Effector memory CD8-positive, alpha-beta T cell (primary cell): ENCODE results near the gene CCNL2.

Source experiments
- ATAC-seq: fragments of 150-1000 bp; cut with Tn5 transposase; replicated peaks from 2 replicates; pipeline ENCODE4 v1.10.0; 2021; ENCODE audit warnings: mild to moderate bottlenecking, moderate library complexity
- DNase-seq, 3 experiments: peaks; one replicate each; pipeline ENCODE4 v3.0.0; 2021
- H3K27ac Mint-ChIP-seq, 2 donors: one replicate each; pipeline ENCODE4 v1.8.0; 2022; ENCODE audit warnings: mild to moderate bottlenecking in 2 of 2, mixed read lengths in 2 of 2, moderate library complexity in 2 of 2
- H3K27me3 Mint-ChIP-seq, 2 donors: one replicate each; pipeline ENCODE4 v1.8.0; 2022; ENCODE audit warnings: mixed read lengths in 2 of 2
- H3K36me3 Mint-ChIP-seq: one replicate; pipeline ENCODE4 v1.8.0; 2022; ENCODE audit warnings: mild to moderate bottlenecking, moderate library complexity, mixed read lengths; ENCODE audit not compliant: insufficient read depth
- H3K4me1 Mint-ChIP-seq, 2 donors: one replicate each; pipeline ENCODE4 v1.8.0; 2022; ENCODE audit warnings: low read depth in 2 of 2, mixed read lengths in 2 of 2
- H3K4me3 Mint-ChIP-seq, 2 donors: one replicate each; pipeline ENCODE4 v1.8.0; 2022; ENCODE audit warnings: mild to moderate bottlenecking in 2 of 2, mixed read lengths in 2 of 2, moderate library complexity in 2 of 2
- H3K9me3 Mint-ChIP-seq, 2 donors: one replicate each; pipeline ENCODE4 v1.8.0; 2022; ENCODE audit warnings: mixed read lengths in 2 of 2

Gene CCNL2

DNA sequence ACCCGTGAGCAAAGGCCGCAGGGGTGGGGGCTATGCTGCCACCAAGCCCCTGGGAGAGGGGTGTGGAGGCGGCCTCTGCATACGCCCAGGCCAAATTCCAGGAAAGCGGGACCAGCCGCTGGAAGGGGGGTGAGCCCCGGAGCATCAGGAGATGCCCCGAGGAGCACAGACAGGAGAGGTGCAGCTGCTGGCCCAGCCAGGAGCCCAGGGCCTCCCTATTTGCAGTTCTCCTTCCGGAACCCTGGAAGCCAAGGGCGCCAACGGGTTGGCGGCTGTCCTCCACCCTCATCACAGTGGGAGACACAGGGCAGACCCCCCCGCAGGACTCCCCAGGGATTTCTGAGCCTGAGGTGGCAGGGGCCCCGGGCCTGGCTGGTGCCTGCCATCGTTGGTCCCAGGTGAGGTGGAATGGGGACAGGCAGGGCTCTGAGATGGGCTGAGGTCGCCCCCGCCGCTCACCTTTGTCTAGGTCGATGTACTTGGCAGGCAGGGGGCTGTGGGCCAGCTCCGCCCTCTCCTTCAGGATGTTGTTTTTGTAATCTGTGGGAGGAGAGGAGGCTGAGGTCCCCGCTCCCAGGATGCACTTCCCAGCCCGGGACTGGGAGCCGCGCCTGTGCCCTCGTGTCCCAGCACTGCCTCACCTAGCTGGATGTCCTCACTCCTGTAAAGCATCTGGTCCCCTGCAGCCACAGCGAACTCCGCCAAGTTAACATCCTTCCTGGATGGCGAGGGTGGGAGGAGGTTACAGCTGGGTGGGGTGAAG lies 45.6 kb downstream of the CCNL2 start:
- ATAC-seq (no peak), DNase-seq (no peak)
- Mint-ChIP-seq H3K4me1 (peaks cover 0 to 3% of the 10 kb centered on the region in 2 donors), H3K4me3 (peak overlapping the region; percentile 20 to 63), H3K9me3 (no peaks in the 10 kb centered on the region), H3K27me3 (peaks cover 18 to 47% of the 10 kb centered on the region in 2 donors), H3K27ac (no peak overlapping the region), H3K36me3 (peaks cover 9% of the 10 kb centered on the region)

DNA sequence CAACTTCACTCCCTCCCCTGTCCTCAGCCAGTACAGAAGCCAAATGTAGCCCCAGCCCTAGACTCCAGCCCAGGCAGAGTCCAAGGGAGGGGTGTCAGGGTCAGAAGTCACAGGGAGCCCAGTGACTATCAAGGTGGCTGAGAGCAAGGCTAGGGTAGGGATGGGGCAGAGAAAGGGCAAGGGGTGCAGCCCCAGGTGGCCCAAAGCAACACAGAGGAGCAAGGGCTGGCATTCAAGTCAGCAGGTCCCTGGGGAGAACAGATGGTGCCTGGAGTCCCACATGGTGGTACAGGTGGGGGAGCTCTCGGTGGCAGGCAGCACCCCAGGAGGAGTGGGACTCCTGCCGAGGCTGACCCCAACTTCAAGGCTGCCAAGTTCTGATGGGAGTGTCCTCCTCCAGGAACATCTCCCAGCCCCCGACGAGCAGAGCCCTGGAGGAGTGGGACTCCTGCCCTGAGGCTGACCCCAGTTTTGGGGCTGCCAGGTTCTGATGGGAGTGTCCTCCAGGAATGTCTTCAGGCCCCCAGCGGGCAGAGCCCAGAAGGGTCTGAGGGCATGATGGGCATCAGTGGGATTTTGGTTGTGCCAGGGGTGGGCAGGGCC lies 46.2 kb downstream of the CCNL2 start:
- Mint-ChIP-seq H3K36me3 (peaks cover 9% of the 10 kb centered on the region), H3K4me1 (peaks cover 0 to 3% of the 10 kb centered on the region in 2 donors), H3K27ac (no peak overlapping the region), H3K9me3 (no peaks in the 10 kb centered on the region), H3K4me3 (peak overlapping the region; percentile 57 to 66), H3K27me3 (peaks cover 11 to 40% of the 10 kb centered on the region in 2 donors)
- DNase-seq: no peak
- ATAC-seq: no peak

GRCh38 chr1:1351511-1352427 lies 47.4 kb downstream of the CCNL2 start:
- DNase-seq (no peak), ATAC-seq (no peak)
- Mint-ChIP-seq H3K27ac (peak overlapping the region in 1 of 2 donors; percentile 33), H3K27me3 (peaks cover 9 to 29% of the 10 kb centered on the region in 2 donors), H3K36me3 (peaks cover 9% of the 10 kb centered on the region), H3K4me3 (peak overlapping the region; percentile 57 to 66), H3K4me1 (peaks cover 6 to 10% of the 10 kb centered on the region in 2 donors), H3K9me3 (no peaks in the 10 kb centered on the region)

GRCh38 chr1:1349256-1350012 lies 49.7 kb downstream of the CCNL2 start, which contains the start of gene DVL1:
DVL1 (minus strand) TSS chr1:1349418; CDS start chr1:1349065, 353 bp downstream.
- DNase-seq (peak; percentile 64 to 75 (median 69)), ATAC-seq (peak; percentile 82)
- H3K27me3 Mint-ChIP-seq: peaks cover 9 to 26% of the 10 kb centered on the region in 2 donors
- peaks cover 8 to 13% of the 10 kb centered on the region in 2 donors for H3K4me1 Mint-ChIP-seq
- no peaks in the 10 kb centered on the region for H3K9me3 Mint-ChIP-seq
- peaks cover 9% of the 10 kb centered on the region for H3K36me3 Mint-ChIP-seq
- peak within 1 kb of the TSS in 1 of 2 donors; percentile 6 for H3K27ac Mint-ChIP-seq
- H3K4me3 Mint-ChIP-seq: peak within 1 kb of the TSS; percentile 63 to 71

DNA sequence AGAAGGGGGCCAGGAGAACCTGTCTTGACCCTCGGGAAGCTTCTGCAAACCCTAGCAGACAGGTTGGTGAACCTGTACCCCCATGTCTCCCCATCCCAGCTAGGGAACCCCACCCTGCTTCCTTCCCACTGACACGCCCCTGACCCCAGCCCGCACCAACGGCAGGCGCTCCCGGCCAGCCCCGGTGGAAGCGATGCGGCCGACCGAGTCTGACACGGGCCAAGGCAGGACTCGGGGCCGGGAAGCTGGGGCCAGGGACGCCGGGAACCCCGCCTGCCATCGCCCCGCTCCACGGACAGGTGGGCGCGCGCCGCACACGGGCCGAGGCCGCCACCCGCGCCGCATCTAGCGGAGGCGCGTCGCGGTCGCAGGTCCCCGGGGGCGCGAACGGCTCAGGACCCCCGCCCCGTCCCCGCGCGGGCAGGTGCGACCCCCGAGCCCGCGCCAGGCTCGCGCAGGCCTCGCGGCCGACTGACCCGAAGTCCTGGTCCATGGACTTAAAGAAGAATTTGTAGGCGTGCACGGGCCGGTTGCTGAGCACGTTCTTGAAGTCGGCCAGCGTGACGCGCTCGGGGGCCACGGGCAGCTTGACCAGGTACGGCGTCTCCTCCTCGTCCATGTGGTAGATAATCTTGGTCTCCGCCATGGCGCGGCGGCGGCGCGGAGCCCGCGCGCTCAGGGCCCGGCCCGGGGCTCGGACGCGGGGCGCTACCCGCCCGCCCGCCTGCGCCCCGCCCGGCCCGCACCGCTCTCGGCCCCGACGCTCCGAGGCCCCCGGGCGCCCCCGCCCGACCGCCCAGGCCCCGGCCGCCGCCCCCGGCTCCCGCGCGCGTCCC lies 50.5 kb downstream of the CCNL2 start:
- peak overlapping the region in 1 of 2 donors; percentile 6 for H3K27ac Mint-ChIP-seq
- peaks cover 9 to 19% of the 10 kb centered on the region in 2 donors for H3K27me3 Mint-ChIP-seq

DNA sequence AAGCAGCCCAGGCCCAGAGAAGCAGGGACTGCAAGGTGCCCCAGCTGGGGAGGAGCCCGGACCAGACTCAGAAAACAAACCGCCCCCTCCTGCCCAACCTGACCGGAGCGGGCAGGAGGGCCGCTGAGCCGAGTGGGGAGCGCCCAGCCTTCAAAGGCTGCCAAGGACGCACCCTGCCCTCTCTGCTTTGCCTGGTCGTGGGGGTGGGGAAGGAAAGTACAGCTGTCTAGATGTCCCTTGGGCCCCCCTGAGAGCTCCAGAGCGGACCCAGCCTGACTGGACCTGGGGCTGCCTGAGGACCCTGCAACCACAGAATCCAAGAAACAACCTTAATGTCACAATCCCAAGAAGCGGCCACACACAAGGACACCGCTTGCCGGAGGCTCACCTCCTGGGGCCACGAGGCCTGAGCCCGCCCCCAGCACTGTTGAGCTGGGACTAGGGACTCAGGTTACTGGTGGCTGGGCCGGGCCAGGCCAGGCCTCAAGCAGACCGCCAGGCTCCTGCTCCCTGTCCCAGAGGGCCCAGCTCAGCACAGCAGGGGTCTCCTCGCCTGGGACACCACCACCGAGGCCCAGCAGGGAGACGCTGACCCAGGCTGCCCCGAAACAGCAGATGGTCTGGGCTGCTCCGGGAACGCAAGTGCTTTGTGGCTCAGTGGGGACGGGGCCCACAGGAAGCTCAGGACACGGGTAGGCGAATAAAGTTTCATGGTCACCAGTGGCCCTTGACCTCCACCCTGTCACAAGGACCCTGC lies 51.3 kb downstream of the CCNL2 start:
- ATAC-seq (no peak), DNase-seq (no peak)
- peaks cover 8 to 18% of the 10 kb centered on the region in 2 donors for H3K4me1 Mint-ChIP-seq
- H3K4me3 Mint-ChIP-seq: peak overlapping the region; percentile 63 to 71
- H3K9me3 Mint-ChIP-seq: no peaks in the 10 kb centered on the region
- H3K27ac Mint-ChIP-seq: peak overlapping the region; percentile 35 to 76
- H3K27me3 Mint-ChIP-seq: peaks cover 7 to 11% of the 10 kb centered on the region in 2 donors
- H3K36me3 Mint-ChIP-seq: peaks cover 8% of the 10 kb centered on the region

More for the DNA sequence above, 50.5 kb downstream of the CCNL2 start:
- no peak for DNase-seq
- Mint-ChIP-seq H3K4me3 (peak overlapping the region; percentile 63 to 71), H3K4me1 (peaks cover 8 to 14% of the 10 kb centered on the region in 2 donors), H3K9me3 (no peaks in the 10 kb centered on the region), H3K36me3 (peaks cover 5% of the 10 kb centered on the region)
- peak; percentile 40 for ATAC-seq

DNA sequence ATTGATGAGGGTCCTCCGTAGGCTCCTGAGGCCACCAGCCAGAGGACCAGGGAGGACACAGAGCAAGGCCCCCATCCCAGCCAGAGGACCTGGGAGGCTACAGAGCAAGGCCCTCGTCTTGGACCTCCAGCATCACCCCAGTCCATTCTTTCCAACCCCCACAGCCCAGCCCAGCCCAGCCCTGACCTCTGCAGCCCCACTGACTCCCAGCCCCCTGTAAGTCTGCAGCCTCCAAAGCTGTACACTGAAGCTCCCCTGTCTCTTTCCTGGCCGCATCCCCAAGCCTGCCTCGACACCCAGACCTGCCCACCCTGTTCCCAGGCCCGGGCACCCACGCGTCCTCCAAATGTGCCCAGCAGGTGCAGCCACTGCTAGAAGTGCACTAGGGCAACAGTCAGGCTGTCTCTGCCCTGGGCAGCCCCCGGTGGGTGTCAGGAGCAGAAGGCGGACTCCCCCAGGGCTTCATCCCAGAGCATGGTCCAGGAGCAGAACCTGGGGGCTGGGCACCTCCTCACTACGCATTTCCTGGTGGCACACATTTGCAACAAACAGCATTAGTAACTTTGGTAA lies 52.0 kb downstream of the CCNL2 start:
- Mint-ChIP-seq H3K4me3 (peak overlapping the region; percentile 63 to 71), H3K27ac (peak overlapping the region; percentile 35 to 76), H3K4me1 (peaks cover 8 to 15% of the 10 kb centered on the region in 2 donors), H3K36me3 (peaks cover 5% of the 10 kb centered on the region), H3K27me3 (peaks cover 0 to 3% of the 10 kb centered on the region in 2 donors), H3K9me3 (no peaks in the 10 kb centered on the region)
- DNase-seq (no peak), ATAC-seq (no peak)

DNA sequence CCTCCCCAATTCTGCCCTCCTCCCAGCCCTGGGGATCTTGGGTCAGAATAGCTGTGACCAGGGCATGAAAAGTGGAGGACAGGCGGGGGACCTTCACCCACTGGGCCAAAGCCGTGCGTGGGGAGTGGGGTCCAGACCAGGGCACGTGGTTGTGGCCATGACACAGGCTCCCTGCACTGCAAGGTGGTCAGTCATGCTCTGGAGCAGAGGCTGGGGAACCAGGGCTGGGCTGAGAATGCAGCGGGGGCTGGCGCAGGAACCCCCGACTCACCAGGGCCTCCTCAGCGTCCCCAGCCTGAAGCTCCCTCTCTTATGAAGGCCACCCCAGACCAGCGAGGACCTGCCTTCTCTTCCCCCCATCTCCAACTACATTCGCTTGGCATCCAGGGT lies 52.6 kb downstream of the CCNL2 start:
- Mint-ChIP-seq H3K36me3 (peaks cover 4% of the 10 kb centered on the region), H3K27ac (no peak overlapping the region), H3K27me3 (no peaks in the 10 kb centered on the region), H3K9me3 (no peaks in the 10 kb centered on the region), H3K4me1 (peaks cover 8 to 15% of the 10 kb centered on the region in 2 donors), H3K4me3 (no peak overlapping the region)
- ATAC-seq (no peak), DNase-seq (no peak)

DNA sequence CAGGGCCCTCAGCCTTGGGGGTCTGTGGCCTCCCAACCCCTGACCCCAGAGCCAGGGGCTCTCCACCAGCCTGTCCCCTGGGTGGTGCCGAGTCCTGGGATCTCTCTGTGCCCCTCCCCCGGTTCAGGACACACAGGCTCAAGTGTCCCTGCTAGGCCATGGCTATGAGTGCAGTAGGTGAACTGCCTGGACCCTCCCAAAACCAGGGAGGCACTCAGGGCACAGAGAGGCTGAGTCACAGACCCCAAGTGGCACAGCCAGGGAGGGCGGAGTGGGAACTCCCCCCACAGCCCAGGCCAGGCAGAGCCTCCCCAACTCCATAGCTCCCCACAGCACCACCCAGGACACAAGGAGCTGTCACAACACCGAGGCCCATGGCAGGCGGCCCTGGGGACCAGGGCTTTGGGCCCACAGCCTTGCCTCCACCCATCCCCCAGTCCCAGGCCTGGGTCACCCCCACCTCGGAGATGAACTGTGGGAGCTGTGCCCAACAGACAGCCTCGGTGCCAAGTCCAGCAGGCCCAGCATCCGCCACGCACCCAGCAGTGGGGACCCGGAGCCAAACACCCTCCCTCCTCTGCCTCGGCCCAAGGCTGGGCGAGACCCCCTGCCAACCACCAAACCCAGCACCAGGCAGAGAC lies 53.2 kb downstream of the CCNL2 start:
- Mint-ChIP-seq H3K27ac (peak overlapping the region in 1 of 2 donors; percentile 6), H3K9me3 (no peaks in the 10 kb centered on the region), H3K36me3 (peaks cover 4% of the 10 kb centered on the region), H3K4me1 (peaks cover 8 to 15% of the 10 kb centered on the region in 2 donors), H3K27me3 (no peaks in the 10 kb centered on the region), H3K4me3 (no peak overlapping the region)
- ATAC-seq: no peak
- DNase-seq: no peak

DNA sequence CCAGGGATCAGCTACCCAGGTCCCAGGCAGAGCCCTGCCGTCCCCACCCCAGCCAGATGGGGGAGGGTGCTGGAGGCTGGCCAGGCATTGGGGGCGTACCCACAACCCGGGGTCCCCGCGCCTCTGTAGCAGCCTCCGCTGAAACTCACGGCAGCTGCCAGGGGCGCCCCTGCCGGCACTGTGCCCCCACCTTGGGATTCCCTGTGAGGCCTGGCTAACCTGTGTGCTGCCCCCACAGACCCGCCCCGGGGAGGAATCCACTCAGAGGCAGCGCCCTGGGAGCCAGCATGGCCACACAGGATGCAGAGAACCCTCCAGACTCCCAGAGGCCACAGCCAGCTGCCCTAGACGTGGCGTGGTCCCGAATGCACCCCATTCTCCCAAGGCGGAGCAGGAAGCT lies 53.8 kb downstream of the CCNL2 start:
- no peak for ATAC-seq
- no peak overlapping the region for H3K4me3 Mint-ChIP-seq
- H3K36me3 Mint-ChIP-seq: peaks cover 5% of the 10 kb centered on the region
- DNase-seq: no peak
- H3K4me1 Mint-ChIP-seq: peaks cover 8 to 15% of the 10 kb centered on the region in 2 donors
- peak overlapping the region in 1 of 2 donors; percentile 6 for H3K27ac Mint-ChIP-seq
- H3K9me3 Mint-ChIP-seq: no peaks in the 10 kb centered on the region
- H3K27me3 Mint-ChIP-seq: no peaks in the 10 kb centered on the region
